GM18499 (cell line): ENCODE data around the gene ERCC1.

Experiments used
- ATAC-seq: cut with Tn5 transposase; IDR thresholded peaks from one replicate; pipeline ENCODE4 v1.9.1; 2021; ENCODE audit warnings: moderate number of reproducible peaks; ENCODE audit not compliant: insufficient read depth, unreplicated experiment

The ERCC1 gene

GRCh38 chr19:45407091-45407375 lies 16.7 kb downstream of the ERCC1 start:
- ATAC-seq, result no peak

GRCh38 chr19:45406226-45407090 lies 17.3 kb downstream of the ERCC1 start, which contains the start of gene POLR1G:
POLR1G (plus strand) TSS chr19:45406644; CDS start chr19:45406697, 53 bp downstream.
- peak; percentile 50 for ATAC-seq

GRCh38 chr19:45405435-45406225 lies 18.1 kb downstream of the ERCC1 start:
- ATAC-seq, result peak; percentile 29

GRCh38 chr19:45404557-45405434 lies 18.9 kb downstream of the ERCC1 start, which contains the start of gene PPP1R13L:
PPP1R13L (minus strand) TSS chr19:45405069; CDS start chr19:45398318, 6,751 bp downstream.
- no peak for ATAC-seq

GRCh38 chr19:45403781-45404556 lies 19.7 kb downstream of the ERCC1 start:
- no peak for ATAC-seq

GRCh38 chr19:45403272-45403671 lies 20.4 kb downstream of the ERCC1 start:
- ATAC-seq, result no peak

GRCh38 chr19:45402298-45403061 lies 21.2 kb downstream of the ERCC1 start:
- no peak for ATAC-seq

GRCh38 chr19:45401815-45402214 lies 21.9 kb downstream of the ERCC1 start:
- no peak for ATAC-seq

GRCh38 chr19:45400192-45400591 lies 23.5 kb downstream of the ERCC1 start:
- ATAC-seq, result no peak

- no peak for ATAC-seq
Observed at GRCh38 chr19:45395821-45396617, 27.7 kb downstream of the ERCC1 start.

- no peak for ATAC-seq
Observed at GRCh38 chr19:45391871-45392665, 31.6 kb downstream of the ERCC1 start.

- ATAC-seq, result no peak
Observed at GRCh38 chr19:45391346-45391745, 32.4 kb downstream of the ERCC1 start.

- no peak for ATAC-seq
Observed at GRCh38 chr19:45385392-45386221, 38.1 kb downstream of the ERCC1 start.

- ATAC-seq, result no peak
Observed at GRCh38 chr19:45382426-45382825, 41.3 kb downstream of the ERCC1 start.

- no peak for ATAC-seq
Observed at GRCh38 chr19:45380107-45380506, 43.6 kb downstream of the ERCC1 start.

- ATAC-seq, result no peak
Observed at GRCh38 chr19:45376045-45376724, 47.5 kb downstream of the ERCC1 start.
